Karpas-422 (cell line): ENCODE data around the gene CHTF18. TPM values are rescaled to one million over a fixed set of nuclear protein-coding genes. Genes with fewer than 3 reads are reported as not detected.

Source experiments
- DNase-seq: peaks from one replicate; pipeline ENCODE4 v3.0.0-alpha.2; 2015
- H2AFZ ChIP-seq: fragments of 200-600 bp; sonication (generic); 2 replicates; pipeline ENCODE4 v1.6.1; 2014; ENCODE audit warnings: antibody characterized with exemption, low read length, mixed read lengths
- H3K27ac ChIP-seq: fragments of 200-600 bp; sonication (generic); 2 replicates; pipeline ENCODE4 v1.5.1; 2014; ENCODE audit warnings: mild to moderate bottlenecking, low read length, moderate library complexity
- H3K27me3 ChIP-seq: fragments of 200-600 bp; sonication (generic); 2 replicates; pipeline ENCODE4 v1.6.1; 2014; ENCODE audit warnings: low read length, mixed read lengths
- H3K36me3 ChIP-seq: fragments of 200-600 bp; sonication (generic); 2 replicates; pipeline ENCODE4 v1.6.1; 2014; ENCODE audit warnings: low read length, mixed read lengths; ENCODE audit not compliant: insufficient read depth
- H3K4me1 ChIP-seq: fragments of 200-600 bp; sonication (generic); 2 replicates; pipeline ENCODE4 v1.6.1; 2014; ENCODE audit warnings: mild to moderate bottlenecking, low read length, mixed read lengths
- H3K4me2 ChIP-seq: fragments of 200-600 bp; sonication (generic); 2 replicates; pipeline ENCODE4 v1.6.1; 2014; ENCODE audit warnings: low read length, low read depth, mild to moderate bottlenecking; ENCODE audit not compliant: poor library complexity, severe bottlenecking
- H3K4me3 ChIP-seq: fragments of 200-600 bp; sonication (generic); 2 replicates; pipeline ENCODE4 v1.5.1; 2014; ENCODE audit warnings: mild to moderate bottlenecking, antibody characterized with exemption, low read length, mixed read lengths
- H3K79me2 ChIP-seq: fragments of 200-600 bp; sonication (generic); 2 replicates; pipeline ENCODE4 v1.6.1; 2014; ENCODE audit warnings: mild to moderate bottlenecking, low read length, mixed read lengths
- H3K9ac ChIP-seq: fragments of 200-600 bp; sonication (generic); 2 replicates; pipeline ENCODE4 v1.6.0; 2014; ENCODE audit warnings: low read length
- H3K9me2 ChIP-seq: fragments of 200-600 bp; sonication (generic), shearing (Covaris generic); replicated peaks from 2 replicates; pipeline ENCODE4 v1.6.0; 2014; ENCODE audit warnings: mild to moderate bottlenecking, low read length, moderate library complexity; ENCODE audit not compliant: insufficient read depth
- H3K9me3 ChIP-seq: fragments of 300-700, 200-600 bp; sonication (generic); 2 replicates; pipeline ENCODE4 v1.6.1; 2014; ENCODE audit warnings: low read length, mixed read lengths
- H4K20me1 ChIP-seq: fragments of 200-600 bp; sonication (generic); 2 replicates; pipeline ENCODE4 v1.6.1; 2014; ENCODE audit warnings: mild to moderate bottlenecking, antibody characterized with exemption, low read length, low read depth; ENCODE audit not compliant: insufficient read depth
- small RNA-seq: library from RNA; depleted of rRNA; stranded (forward); fragments of <200 nt; gene quantifications from one replicate; pipeline ENCODE3, GENCODE V24; 2014
- total RNA-seq: library from RNA; depleted of rRNA; stranded (reverse); fragments of >200 nt; shearing (Covaris generic); gene quantifications from 2 replicates; pipeline ENCODE4 v1.2.3, GENCODE V29; 2014; ENCODE audit warnings: low replicate concordance; rRNA removed

CHTF18 gene
- total RNA-seq, 1 experiment from 2014 or later: 7.9 TPM

GRCh38 chr16:842061-842476, 53.6 kb downstream of the CHTF18 start:
- peaks cover 1% of the 10 kb centered on the region; the same call in 1 of the 2 replicates for H3K9me3 ChIP-seq
- no peaks in the 10 kb centered on the region for H3K27me3 ChIP-seq
- no peak overlapping the region for H3K27ac ChIP-seq
- DNase-seq: no peak
- H3K36me3 ChIP-seq: no peaks in the 10 kb centered on the region
- no peaks in the 10 kb centered on the region for H3K4me1 ChIP-seq
- H3K9me2 ChIP-seq: no peaks in the 10 kb centered on the region
- no peak overlapping the region for H2AFZ ChIP-seq
- H4K20me1 ChIP-seq: no peaks in the 10 kb centered on the region
- H3K4me2 ChIP-seq: no peak overlapping the region
- H3K4me3 ChIP-seq: no peak overlapping the region
- no peaks in the 10 kb centered on the region for H3K79me2 ChIP-seq
- no peak overlapping the region for H3K9ac ChIP-seq

DNA sequence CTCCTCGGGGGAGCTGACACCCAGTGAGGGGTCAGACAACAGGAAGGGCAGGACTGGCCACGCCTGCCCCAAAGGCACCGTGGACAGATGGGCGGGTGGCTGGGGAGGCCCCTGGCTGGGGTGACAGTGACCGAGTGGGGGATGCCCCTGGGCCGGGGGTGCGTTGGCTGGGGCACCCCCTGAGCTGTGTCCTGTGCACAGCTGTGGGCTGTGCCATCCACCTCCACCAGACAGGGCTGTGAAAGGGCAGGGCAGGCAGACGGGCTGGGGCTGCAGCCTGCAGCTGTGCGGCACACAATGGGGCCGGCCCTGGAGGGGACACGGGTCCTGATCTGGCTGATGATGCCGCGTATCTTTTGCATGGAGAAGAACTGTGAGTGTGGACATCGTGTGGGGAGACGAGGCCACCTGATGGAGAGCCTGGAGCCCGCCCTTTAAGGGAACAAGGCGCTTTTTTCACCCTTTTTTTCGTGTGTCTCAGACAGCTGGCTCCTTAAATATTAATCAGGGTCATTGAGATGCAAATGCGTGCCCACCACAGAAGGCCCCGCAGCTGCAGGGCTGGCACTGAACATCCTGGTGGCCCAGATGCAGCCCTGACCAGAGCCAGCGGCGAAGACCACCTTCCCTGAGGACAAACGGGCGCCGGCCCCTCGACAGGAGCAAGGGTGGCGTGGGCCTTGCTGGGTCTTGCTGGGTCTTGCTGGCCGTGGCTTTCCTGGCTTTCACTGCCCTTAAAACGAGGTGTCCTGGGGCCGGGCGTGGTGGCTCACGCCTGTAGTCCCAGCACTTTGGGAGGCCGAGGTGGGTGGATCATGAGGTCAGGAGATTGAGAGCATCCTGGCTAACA, 54.5 kb downstream of the CHTF18 start:
- no peak overlapping the region for H3K27ac ChIP-seq
- H4K20me1 ChIP-seq: no peaks in the 10 kb centered on the region
- H3K9me2 ChIP-seq: no peaks in the 10 kb centered on the region
- H3K27me3 ChIP-seq: no peaks in the 10 kb centered on the region
- no peak overlapping the region for H3K9ac ChIP-seq
- no peaks in the 10 kb centered on the region for H3K36me3 ChIP-seq
- no peak overlapping the region for H2AFZ ChIP-seq
- no peaks in the 10 kb centered on the region for H3K79me2 ChIP-seq
- DNase-seq: no peak
- H3K4me1 ChIP-seq: no peaks in the 10 kb centered on the region
- no peak overlapping the region for H3K4me2 ChIP-seq
- no peak overlapping the region for H3K4me3 ChIP-seq
- H3K9me3 ChIP-seq: peaks cover 9% of the 10 kb centered on the region; the same call in 1 of the 2 replicates

DNA sequence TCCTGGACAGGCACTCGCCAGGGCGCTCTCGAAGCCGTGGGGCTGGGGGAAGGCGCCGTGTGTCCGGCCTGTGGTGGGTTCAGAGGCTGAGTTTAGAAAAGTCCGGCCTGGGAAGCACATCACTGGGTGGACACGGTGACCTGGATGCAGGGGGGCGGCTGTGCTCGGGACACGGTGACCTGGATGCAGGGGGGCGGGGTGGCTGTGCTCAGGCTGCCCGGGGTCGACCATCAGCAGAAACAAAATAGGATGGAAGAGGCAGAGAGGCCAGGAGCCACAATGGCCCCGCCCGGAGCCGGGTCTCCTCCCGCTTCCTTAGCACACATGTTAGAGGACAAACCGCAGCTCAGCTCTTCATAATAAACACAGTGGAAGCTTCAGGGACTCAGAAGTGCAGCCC, 55.4 kb downstream of the CHTF18 start:
- no peaks in the 10 kb centered on the region for H3K4me1 ChIP-seq
- no peak overlapping the region for H3K4me3 ChIP-seq
- H3K9me2 ChIP-seq: no peaks in the 10 kb centered on the region
- no peak overlapping the region for H2AFZ ChIP-seq
- no peak overlapping the region for H3K4me2 ChIP-seq
- H3K36me3 ChIP-seq: no peaks in the 10 kb centered on the region
- no peak for DNase-seq
- no peak overlapping the region for H3K9ac ChIP-seq
- no peaks in the 10 kb centered on the region for H3K27me3 ChIP-seq
- no peaks in the 10 kb centered on the region for H3K79me2 ChIP-seq
- peaks cover 12% of the 10 kb centered on the region; the same call in 1 of the 2 replicates for H3K9me3 ChIP-seq
- H3K27ac ChIP-seq: no peak overlapping the region
- no peaks in the 10 kb centered on the region for H4K20me1 ChIP-seq

- Histone ChIP-seq H4K20me1 (no peaks in the 10 kb centered on the region), H3K36me3 (no peaks in the 10 kb centered on the region), H3K4me1 (no peaks in the 10 kb centered on the region), H3K9ac (no peak overlapping the region), H3K4me2 (no peak overlapping the region), H3K9me2 (no peaks in the 10 kb centered on the region), H2AFZ (no peak overlapping the region), H3K9me3 (peaks cover 13% of the 10 kb centered on the region; the same call in 1 of the 2 replicates), H3K4me3 (no peak overlapping the region), H3K27ac (no peak overlapping the region), H3K79me2 (no peaks in the 10 kb centered on the region), H3K27me3 (no peaks in the 10 kb centered on the region)
- DNase-seq: no peak
These were observed 56.4 kb downstream of the CHTF18 start for GRCh38 chr16:844638-845350.

- no peak for DNase-seq
- Histone ChIP-seq H3K4me2 (no peak overlapping the region), H2AFZ (no peak overlapping the region), H3K27ac (no peak overlapping the region), H3K9me3 (peaks cover 18% of the 10 kb centered on the region), H3K9me2 (no peaks in the 10 kb centered on the region), H3K27me3 (no peaks in the 10 kb centered on the region), H3K9ac (no peak overlapping the region), H3K4me1 (no peaks in the 10 kb centered on the region), H3K36me3 (no peaks in the 10 kb centered on the region), H4K20me1 (no peaks in the 10 kb centered on the region), H3K79me2 (no peaks in the 10 kb centered on the region), H3K4me3 (no peak overlapping the region)
These were observed 56.9 kb downstream of the CHTF18 start for GRCh38 chr16:845351-845745.

- H3K4me3 ChIP-seq: no peak overlapping the region
- no peaks in the 10 kb centered on the region for H3K4me1 ChIP-seq
- H3K36me3 ChIP-seq: no peaks in the 10 kb centered on the region
- H2AFZ ChIP-seq: no peak overlapping the region
- peaks cover 25% of the 10 kb centered on the region for H3K9me3 ChIP-seq
- no peak overlapping the region for H3K4me2 ChIP-seq
- no peaks in the 10 kb centered on the region for H4K20me1 ChIP-seq
- no peaks in the 10 kb centered on the region for H3K79me2 ChIP-seq
- H3K9me2 ChIP-seq: no peaks in the 10 kb centered on the region
- DNase-seq: no peak
- H3K27me3 ChIP-seq: no peaks in the 10 kb centered on the region
- H3K9ac ChIP-seq: no peak overlapping the region
- H3K27ac ChIP-seq: no peak overlapping the region
These were observed 58.7 kb downstream of the CHTF18 start for GRCh38 chr16:847151-847550.

Small RNAs within 50 kb of the gene (small RNA-seq; reads per million reads assigned to genes)
- not detected for gene MIR662

Other genes starting within 250 kb of the CHTF18 start
- not detected in 2 replicates for gene PRR35, start 228.2 kb upstream of the CHTF18 start, total RNA-seq
- 3.7 and 5.9 TPM in 2 replicates for gene NHLRC4, start 221.6 kb upstream of the CHTF18 start, total RNA-seq
- 35.7 and 64.3 TPM in 2 replicates for gene PIGQ, start 218.7 kb upstream of the CHTF18 start, total RNA-seq
- gene RAB40C, start 198.6 kb upstream of the CHTF18 start, total RNA-seq: 5.9 and 11.3 TPM in 2 replicates
- 0.22 TPM in 1 of 2 replicates, not detected in the other for gene WFIKKN1, start 157.6 kb upstream of the CHTF18 start, total RNA-seq
- gene METTL26, start 152.3 kb upstream of the CHTF18 start, total RNA-seq: 149 and 293 TPM in 2 replicates
- gene MCRIP2, start 146.8 kb upstream of the CHTF18 start, total RNA-seq: 41.7 and 137 TPM in 2 replicates
- 37.2 and 55.2 TPM in 2 replicates for gene WDR90, start 139.3 kb upstream of the CHTF18 start, total RNA-seq
- 73.8 and 114 TPM in 2 replicates for gene RHOT2, start 120.5 kb upstream of the CHTF18 start, total RNA-seq
- 3.6 and 15.2 TPM in 2 replicates for gene RHBDL1, start 112.9 kb upstream of the CHTF18 start, total RNA-seq
- 142 and 145 TPM in 2 replicates for gene STUB1, start 108.2 kb upstream of the CHTF18 start, total RNA-seq
- 27.6 and 28.1 TPM in 2 replicates for gene JMJD8, start 104.3 kb upstream of the CHTF18 start, total RNA-seq
- gene WDR24, start 98.2 kb upstream of the CHTF18 start, total RNA-seq: 4.5 and 8.2 TPM in 2 replicates
- 0.48 and 2.1 TPM in 2 replicates for gene FBXL16, start 82.8 kb upstream of the CHTF18 start, total RNA-seq
- 25.2 and 132 TPM in 2 replicates for gene METRN, start 73.5 kb upstream of the CHTF18 start, total RNA-seq
- gene ANTKMT, start 67.5 kb upstream of the CHTF18 start, total RNA-seq: 19.8 and 53.3 TPM in 2 replicates
- 29.4 and 110 TPM in 2 replicates for gene CCDC78, start 62.2 kb upstream of the CHTF18 start, total RNA-seq
- 57.4 and 159 TPM in 2 replicates for gene HAGHL, start 61.5 kb upstream of the CHTF18 start, total RNA-seq
- 32.1 and 77.4 TPM in 2 replicates for gene CIAO3, start 47.6 kb upstream of the CHTF18 start, total RNA-seq
- 0.47 TPM in 1 of 2 replicates, not detected in the other for gene MSLN, start 27.9 kb upstream of the CHTF18 start, total RNA-seq
- gene RPUSD1, start 239 bp upstream of the CHTF18 start, total RNA-seq: 26.6 and 61.1 TPM in 2 replicates
- not detected in 2 replicates for gene GNG13, start 12.1 kb downstream of the CHTF18 start, total RNA-seq
- gene LMF1, start 182.4 kb downstream of the CHTF18 start, total RNA-seq: 12.2 and 16.7 TPM in 2 replicates
- not detected in 2 replicates for gene SOX8, start 193.2 kb downstream of the CHTF18 start, total RNA-seq